Measurements from ENCODE around the gene BOD1L1. TPM values are rescaled to one million over a fixed set of nuclear protein-coding genes. Genes with fewer than 3 reads are reported as not detected.

BOD1L1 gene
- total and polyA plus RNA-seq, 2 of the 8 experiments (the other 6 are each of a cell fraction or from before 2014, with no cell fraction given), result 6.8 to 39.3 TPM

GRCh38 chr4:13647031-13647430 is 19.5 kb upstream of the BOD1L1 start (continued):
- TF ChIP-seq CHD7 (IDR thresholded peaks at IDR 0.05; ENCODE audit: insufficient replicate concordance, low read length) (no peak), CTBP2 (IDR thresholded peaks at IDR 0.05; ENCODE audit: borderline replicate concordance, insufficient read depth, insufficient read length, low read length) (no peak), JUND (IDR thresholded peaks at IDR 0.05; ENCODE audit: low read length) (no peak), E2F6 (IDR thresholded peaks at IDR 0.05) (no peak), MAX (IDR thresholded peaks at IDR 0.05) (no peak), CHD2 (IDR thresholded peaks at IDR 0.05; ENCODE audit: low read length) (no peak), RNF2 (IDR thresholded peaks at IDR 0.05; ENCODE audit: borderline replicate concordance, low read depth, low read length, missing control alignments, poor library complexity, severe bottlenecking) (no peak), SUZ12 (IDR thresholded peaks at IDR 0.05; ENCODE audit: low read length) (no peak), PHF8 (conservative IDR thresholded peaks at IDR 0.05; ENCODE audit: low read depth, low read length) (no peak), SAP30 (IDR thresholded peaks at IDR 0.05; ENCODE audit: insufficient read depth, insufficient replicate concordance, low read length) (no peak)

All from H1 (cell line).